Gastrocnemius medialis (tissue), 4 donors: ENCODE results near the gene TNS3. TPM values are rescaled to one million over a fixed set of nuclear protein-coding genes. Genes with fewer than 3 reads are reported as not detected.

Experiments
- ATAC-seq, 2 donors: fragments of 150-250 bp; one replicate each; pipeline ENCODE4 v1.9.1; 2016
- DNase-seq, 2 donors: peaks; one replicate each; pipeline ENCODE4 v3.0.0-alpha.2; 2019
- H3K27ac ChIP-seq, 4 donors: fragments of 200-600 bp; sonication (generic); 1 replicate in 1 of 4; 2 replicates in 3 of 4; pipeline ENCODE4 v1.5.1; 2016 to 2018; ENCODE audit warnings: mild to moderate bottlenecking in 2 of 4, moderate library complexity in 1 of 4
- H3K27me3 ChIP-seq, 3 donors: fragments of 200-600 bp; sonication (generic) in 2 of 3; 1 replicate in 1 of 3; 2 replicates in 2 of 3; pipeline versions ENCODE4 v1.5.1 to v1.6.0; 2016 to 2019; ENCODE audit warnings: mild to moderate bottlenecking in 1 of 3, moderate library complexity in 1 of 3
- H3K36me3 ChIP-seq, 2 donors: fragments of 200-600 bp; sonication (generic) in 1 of 2; one replicate each; pipeline ENCODE4 v1.5.1; 2017 to 2018
- H3K4me1 ChIP-seq, 2 donors: fragments of 200-600 bp; sonication (generic) in 1 of 2; one replicate each; pipeline ENCODE4 v1.5.1; 2016 to 2017; ENCODE audit warnings: mild to moderate bottlenecking in 2 of 2
- H3K4me3 ChIP-seq, 4 donors: fragments of 200-600 bp; sonication (generic) in 3 of 4; 1 replicate in 1 of 4; 2 replicates in 3 of 4; pipeline ENCODE4 v1.5.1; 2016 to 2019; ENCODE audit warnings: mild to moderate bottlenecking in 2 of 4
- H3K9me3 ChIP-seq, 3 donors: fragments of 200-600 bp; sonication (generic) in 2 of 3; 1 replicate in 1 of 3; 2 replicates in 2 of 3; pipeline ENCODE4 v1.5.1; 2016 to 2019
- POLR2A ChIP-seq, 2 donors: fragments of 450-650 bp; IDR thresholded peaks; one replicate each; pipeline ENCODE4 v1.6.1; 2017; ENCODE audit warnings: antibody characterized with exemption in 2 of 2, mild to moderate bottlenecking in 2 of 2, moderate library complexity in 2 of 2
- in situ Hi-C, 4 donors: fragments of 200-750 bp; cut with MboI; loops; one replicate each; pipeline versions ENCODE4 v1.15.0 to v1.8.0; 2017; ENCODE audit warnings: low sequenced_read_pairs in 4 of 4
- intact Hi-C: fragments of 100-400 bp; cut with DNase I; formaldehyde crosslinking; loops from one replicate; pipeline ENCODE4 v1.15.1; 2023; ENCODE audit warnings: low total_unique reads
- total RNA-seq, 4 donors: library from RNA; depleted of rRNA; stranded (reverse); fragments of >200 nt; gene quantifications; one replicate each; pipeline versions ENCODE4 v1.1.0 to v1.2.3, GENCODE V29; 2016
- TF ChIP-seq, protein P1 (sequence below), 5 experiments: fragments of 450-650 bp in 3 of 5; fragments of 200-600 bp in 2 of 5; sonication (generic) in 2 of 5; IDR thresholded peaks in 4 of 5; conservative IDR thresholded peaks in 1 of 5; 1 replicate in 4 of 5; 2 replicates in 1 of 5; pipeline ENCODE4 v1.5.1; 2016 to 2019; ENCODE audit warnings: antibody characterized with exemption in 5 of 5, mild to moderate bottlenecking in 3 of 5, moderate library complexity in 3 of 5

TNS3 gene
- total RNA-seq, 4 donors from 2014 or later = 39.4 to 64.3 (median 50.5) TPM

- TF ChIP-seq, protein P1, sequence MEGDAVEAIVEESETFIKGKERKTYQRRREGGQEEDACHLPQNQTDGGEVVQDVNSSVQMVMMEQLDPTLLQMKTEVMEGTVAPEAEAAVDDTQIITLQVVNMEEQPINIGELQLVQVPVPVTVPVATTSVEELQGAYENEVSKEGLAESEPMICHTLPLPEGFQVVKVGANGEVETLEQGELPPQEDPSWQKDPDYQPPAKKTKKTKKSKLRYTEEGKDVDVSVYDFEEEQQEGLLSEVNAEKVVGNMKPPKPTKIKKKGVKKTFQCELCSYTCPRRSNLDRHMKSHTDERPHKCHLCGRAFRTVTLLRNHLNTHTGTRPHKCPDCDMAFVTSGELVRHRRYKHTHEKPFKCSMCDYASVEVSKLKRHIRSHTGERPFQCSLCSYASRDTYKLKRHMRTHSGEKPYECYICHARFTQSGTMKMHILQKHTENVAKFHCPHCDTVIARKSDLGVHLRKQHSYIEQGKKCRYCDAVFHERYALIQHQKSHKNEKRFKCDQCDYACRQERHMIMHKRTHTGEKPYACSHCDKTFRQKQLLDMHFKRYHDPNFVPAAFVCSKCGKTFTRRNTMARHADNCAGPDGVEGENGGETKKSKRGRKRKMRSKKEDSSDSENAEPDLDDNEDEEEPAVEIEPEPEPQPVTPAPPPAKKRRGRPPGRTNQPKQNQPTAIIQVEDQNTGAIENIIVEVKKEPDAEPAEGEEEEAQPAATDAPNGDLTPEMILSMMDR (IDR thresholded peaks at IDR 0.05 in 4 of 5, conservative IDR thresholded peaks at IDR 0.05 in 1 of 5) = no peak
- no peak for TF ChIP-seq POLR2A (IDR thresholded peaks at IDR 0.05)
- H3K9me3 ChIP-seq = no peaks in the 10 kb centered on the region
- peaks cover 18 to 22% of the 10 kb centered on the region in 2 donors for H3K4me1 ChIP-seq
- peaks cover 0 to 12% of the 10 kb centered on the region in 2 donors for H3K36me3 ChIP-seq
- H3K4me3 ChIP-seq = no peak overlapping the region
- peak overlapping the region in 1 of 4 donors; percentile 8 for H3K27ac ChIP-seq
- no peaks in the 10 kb centered on the region for H3K27me3 ChIP-seq
- in situ Hi-C loops = no loop called here
- no peak for ATAC-seq
- DNase-seq = no peak
- intact Hi-C loops = no loop called here
Measured at GRCh38 chr7:47340517-47340916, 241.4 kb downstream of the TNS3 start.

GRCh38 chr7:47338026-47338425 lies 243.9 kb downstream of the TNS3 start:
- Histone ChIP-seq H3K9me3 (no peaks in the 10 kb centered on the region), H3K27ac (peak overlapping the region; percentile 77 to 88 (median 86)), H3K4me1 (peaks cover 28% of the 10 kb centered on the region in 2 donors), H3K27me3 (no peaks in the 10 kb centered on the region), H3K36me3 (no peaks in the 10 kb centered on the region), H3K4me3 (no peak overlapping the region)
- DNase-seq = no peak
- TF ChIP-seq, protein P1 (IDR thresholded peaks at IDR 0.05 in 4 of 5, conservative IDR thresholded peaks at IDR 0.05 in 1 of 5) = no peak
- no peak for TF ChIP-seq POLR2A (IDR thresholded peaks at IDR 0.05)
- no peak for ATAC-seq
- intact Hi-C loops = no loop called here
- in situ Hi-C loops = no loop called here

GRCh38 chr7:47337531-47337930 lies 244.4 kb downstream of the TNS3 start:
- H3K4me3 ChIP-seq = no peak overlapping the region
- peak; percentile 34 to 77 for DNase-seq
- in situ Hi-C loops (no loop called here), intact Hi-C loops (loop anchor here (2.0 kb wide), 3 partner anchors 37 to 71 kb away; no protein-coding TSS in a partner anchor)
- peak; percentile 28 to 65 for ATAC-seq
- H3K4me1 ChIP-seq = peaks cover 28 to 29% of the 10 kb centered on the region in 2 donors
- peak overlapping the region; percentile 77 to 88 (median 86) for H3K27ac ChIP-seq
- no peaks in the 10 kb centered on the region for H3K36me3 ChIP-seq
- H3K27me3 ChIP-seq = no peaks in the 10 kb centered on the region
- H3K9me3 ChIP-seq = no peaks in the 10 kb centered on the region
- TF ChIP-seq, protein P1 (IDR thresholded peaks at IDR 0.05 in 4 of 5, conservative IDR thresholded peaks at IDR 0.05 in 1 of 5) = peak in 1 of 5 experiments; percentile 17
- TF ChIP-seq POLR2A (IDR thresholded peaks at IDR 0.05) = no peak

GRCh38 chr7:47336472-47337425 lies 245.2 kb downstream of the TNS3 start:
- in situ Hi-C loops (no loop called here), intact Hi-C loops (loop anchor here (2.0 kb wide), 3 partner anchors 38 to 70 kb away; no protein-coding TSS in a partner anchor)
- Histone ChIP-seq H3K27me3 (no peaks in the 10 kb centered on the region), H3K36me3 (no peaks in the 10 kb centered on the region), H3K9me3 (no peaks in the 10 kb centered on the region), H3K4me1 (peaks cover 31 to 34% of the 10 kb centered on the region in 2 donors), H3K4me3 (no peak overlapping the region), H3K27ac (peak overlapping the region; percentile 77 to 88 (median 86))
- peak in 1 of 2 donors; percentile 46 for DNase-seq
- TF ChIP-seq POLR2A (IDR thresholded peaks at IDR 0.05) = no peak
- TF ChIP-seq, protein P1 (IDR thresholded peaks at IDR 0.05 in 4 of 5, conservative IDR thresholded peaks at IDR 0.05 in 1 of 5) = no peak
- ATAC-seq = peak; percentile 63 to 72
